GM12878 (cell line): ENCODE data around the gene DDX24. TPM values are rescaled to one million over a fixed set of nuclear protein-coding genes. Genes with fewer than 3 reads are reported as not detected.

Source experiments
- ATAC-seq: fragments of 200-7000 bp; cut with Tn5 transposase; 3 replicates; pipeline ENCODE4 v1.9.1; 2020; ENCODE audit warnings: mild to moderate bottlenecking, moderate library complexity
- BruUV-seq: library from RNA; stranded (reverse); fragments of 400-500 nt; replicated peaks from 2 replicates; lab custom pipeline; 2021; lab: Mats Ljungman, UMichigan
- CTCF ChIA-PET: fragments of 300-600 bp; sonication (Branson Sonifier 250); formaldehyde crosslinking; extraction: SDS; loops from one replicate; lab custom pipeline; 2021; ENCODE audit warnings: inconsistent platforms; lab: Yijun Ruan, JAX
- POLR2A ChIA-PET: fragments of 350-600 bp; formaldehyde crosslinking; extraction: SDS; loops from one replicate; lab custom pipeline; 2021; ENCODE audit warnings: inconsistent platforms; lab: Charles Lee
- RAD21 ChIA-PET: fragments of 300-600 bp; sonication (Branson Sonifier 250); formaldehyde crosslinking; loops from one replicate; lab custom pipeline; 2023; ENCODE audit warnings: antibody characterized with exemption; ENCODE audit not compliant: unreplicated experiment; lab: Charles Lee
- SMC1A ChIA-PET: fragments of 300-600 bp; sonication (Branson Sonifier 250); formaldehyde crosslinking; loops from one replicate; lab custom pipeline; 2023; ENCODE audit not compliant: unreplicated experiment, uncharacterized antibody; lab: Charles Lee
- DNase-seq: peaks from one replicate; pipeline ENCODE4 v3.0.0-alpha.2; 2011; ENCODE audit warnings: low read depth, low spot score
- FAIRE-seq: peaks from 3 replicates; lab custom pipeline; 2011; peaks lifted over from hg19 to GRCh38; lab: Jason Lieb, UNC
- H2AFZ ChIP-seq: 2 replicates; pipeline ENCODE4 v1.6.0; 2011; ENCODE audit warnings: low read depth, low read length, control low read depth; ENCODE audit not compliant: control insufficient read depth
- H3K27ac ChIP-seq: 2 replicates; pipeline ENCODE4 v1.5.1; 2011; ENCODE audit warnings: control low read depth; ENCODE audit not compliant: control insufficient read depth, insufficient read depth
- H3K27me3 ChIP-seq, 2 experiments: replicated peaks in 1 of 2; 2 replicates each; pipeline versions ENCODE4 v1.6.0 to v1.6.1; 2011; ENCODE audit warnings: low read length in 1 of 2; ENCODE audit not compliant: control insufficient read depth in 2 of 2, insufficient read depth in 2 of 2
- H3K36me3 ChIP-seq, 2 experiments: 2 replicates each; pipeline ENCODE4 v1.5.1; 2011; ENCODE audit warnings: low read length in 1 of 2; ENCODE audit not compliant: control insufficient read depth in 2 of 2, insufficient read depth in 2 of 2
- H3K4me1 ChIP-seq: 2 replicates; pipeline ENCODE4 v1.6.1; 2011; ENCODE audit warnings: mild to moderate bottlenecking, low read length, moderate library complexity, mixed read lengths; ENCODE audit not compliant: control insufficient read depth, insufficient read depth
- H3K4me2 ChIP-seq: 2 replicates; pipeline ENCODE4 v1.6.0; 2011; ENCODE audit warnings: control low read depth; ENCODE audit not compliant: control insufficient read depth, insufficient read depth
- H3K4me3 ChIP-seq: fragments of 200-600 bp; sonication (generic); 2 replicates; pipeline ENCODE4 v1.5.1; 2016
- H3K79me2 ChIP-seq: 2 replicates; pipeline ENCODE4 v1.6.0; 2011; ENCODE audit warnings: low read length; ENCODE audit not compliant: control insufficient read depth, insufficient read depth
- H3K9ac ChIP-seq: 2 replicates; pipeline ENCODE4 v1.8.0; 2011; ENCODE audit warnings: low read length, control low read depth, mixed read lengths; ENCODE audit not compliant: control insufficient read depth, insufficient read depth
- H3K9me3 ChIP-seq: replicated peaks from 3 replicates; pipeline ENCODE4 v1.5.1; 2011; ENCODE audit warnings: mild to moderate bottlenecking, low read length; ENCODE audit not compliant: control insufficient read depth, insufficient read depth
- H4K20me1 ChIP-seq: 2 replicates; pipeline ENCODE4 v1.6.0; 2011; ENCODE audit not compliant: control insufficient read depth, insufficient read depth
- ATF2 ChIP-seq: IDR thresholded peaks from 2 replicates; pipeline ENCODE4 v1.6.1; 2012; ENCODE audit warnings: low read length, inconsistent platforms
- GABPA ChIP-seq: IDR thresholded peaks from 2 replicates; pipeline ENCODE4 v1.6.1; 2014; ENCODE audit warnings: antibody characterized with exemption, low read depth, mild to moderate bottlenecking, inconsistent platforms
- HDAC2 ChIP-seq: fragments of 200-600 bp; sonication (generic); IDR thresholded peaks from 2 replicates; pipeline ENCODE4 v1.6.1; 2017
- SREBF2 ChIP-seq: IDR thresholded peaks from 2 replicates; pipeline ENCODE4 v1.6.1; 2012; ENCODE audit warnings: mild to moderate bottlenecking, low read length
- ZNF274 ChIP-seq: IDR thresholded peaks from one replicate; pipeline ENCODE4 v1.8.0; 2011; ENCODE audit not compliant: insufficient read length, insufficient read depth
- WGBS: methylation state at CpG from one replicate; pipeline ENCODE4 v1.1.6; 2016; ENCODE audit warnings: low lambda C conversion rate; ENCODE audit not compliant: insufficient replicate concordance, insufficient coverage; ENCODE audit errors: missing lambda C conversion rate; 5-methylcytosine and 5-hydroxymethylcytosine counted together
- in situ Hi-C: fragments of 300-500 bp; cut with MboI; formaldehyde crosslinking; loops from 9 replicates; pipeline ENCODE4 v1.14.3; 2018; ENCODE audit warnings: mixed read lengths
- intact Hi-C: fragments of 100-400 bp; cut with micrococcal nuclease; formaldehyde crosslinking; loops from one replicate; pipeline ENCODE4 v1.14.2; 2022; ENCODE audit not compliant: unreplicated experiment
- polyA plus RNA-seq, 11 experiments: library from polyadenylated mRNA; depleted of rRNA in 4 of 11; unstranded in 6 of 11; stranded (reverse) in 5 of 11; fragments of >200 nt; fragmentation: Nextera tagmentation in 4 of 11; fragmentation: Illumina TruSeq in 1 of 11; extraction: Ambion mirVana in 4 of 11; extraction: Trizol in 1 of 11; gene quantifications; 1 replicate in 1 of 11; 2 replicates in 10 of 11; pipeline versions ENCODE4 v1.2.1 to v1.2.3, GENCODE V29; 2011 to 2016; ENCODE audit warnings: inconsistent platforms in 2 of 11, missing spikeins in 2 of 11, low read depth in 1 of 11
- total RNA-seq, 4 experiments: library from RNA; depleted of rRNA in 3 of 4; stranded (reverse); fragments of >200 nt in 3 of 4; fragmentation: Illumina TruSeq in 1 of 4; extraction: Trizol in 1 of 4; gene quantifications; 2 replicates each; pipeline versions ENCODE4 v1.2.1 to v1.2.3, GENCODE V29; 2013 to 2021

DDX24 gene
- total and polyA plus RNA-seq, 10 of the 15 experiments (the other 5 are each of a cell fraction or from before 2014, with no cell fraction given) = 137 to 266 (median 184) TPM

GRCh38 chr14:94049625-94050023 lies 31.4 kb downstream of the DDX24 start:
- ChIA-PET RAD21 (no interaction called here), CTCF (interaction anchor here (1.2 to 1.9 kb wide), 2 partner anchors 13 to 130 kb away, joined by 3 to 10 read pairs; no protein-coding TSS in a partner anchor), POLR2A (interaction anchor here (0.7 kb wide), 1 partner anchor 438 kb away, joined by 3 read pairs; no protein-coding TSS in a partner anchor), SMC1A (interaction anchor here (0.6 to 0.9 kb wide), 3 partner anchors 10 to 827 kb away, joined by 3 read pairs; no protein-coding TSS in a partner anchor)
- H3K9me3 ChIP-seq = no peaks in the 10 kb centered on the region
- H3K4me2 ChIP-seq = no peak overlapping the region
- no peak overlapping the region for H3K4me3 ChIP-seq
- intact Hi-C loops = no loop called here
- peaks cover 35 to 40% of the 10 kb centered on the region in 2 experiments for H3K36me3 ChIP-seq
- BruUV-seq = no TSS peak
- H3K9ac ChIP-seq = no peak overlapping the region
- no peak overlapping the region for H2AFZ ChIP-seq
- WGBS = 91% methylated on average over 2 of the region's 2 CpGs
- TF ChIP-seq SREBF2 (no peak), GABPA (no peak), ATF2 (no peak), ZNF274 (no peak), HDAC2 (no peak)
- in situ Hi-C loops = no loop called here
- no peaks in the 10 kb centered on the region for H3K4me1 ChIP-seq
- no peaks in the 10 kb centered on the region for H3K79me2 ChIP-seq
- ATAC-seq (no peak), DNase-seq (no peak), FAIRE-seq (no peak)
- H4K20me1 ChIP-seq = no peaks in the 10 kb centered on the region
- no peaks in the 10 kb centered on the region for H3K27me3 ChIP-seq
- H3K27ac ChIP-seq = no peak overlapping the region
